Naive thymus-derived CD8-positive, alpha-beta T cell (primary cell): ENCODE results near the gene IQGAP1. TPM values are rescaled to one million over a fixed set of nuclear protein-coding genes. Genes with fewer than 3 reads are reported as not detected.

Experiments
- ATAC-seq, 2 donors: fragments of 150-1000 bp; cut with Tn5 transposase in 1 of 2; sonication (Bioruptor Pico), chemical (Tn5 transposase) in 1 of 2; 1 replicate in 1 of 2; 2 replicates in 1 of 2; pipeline ENCODE4 v1.10.0; 2021; ENCODE audit warnings: mild to moderate bottlenecking in 2 of 2, moderate library complexity in 2 of 2
- POLR2A ChIA-PET: fragments of 350-600 bp; sonication (Branson Sonifier 250); formaldehyde crosslinking; loops from one replicate; lab custom pipeline; 2021; ENCODE audit warnings: antibody characterized with exemption; lab: Charles Lee
- DNase-seq, 10 donors: peaks; one replicate each; pipeline versions ENCODE4 v3.0.0 to v3.0.0-alpha.2; 2020 to 2022
- H3K27ac Mint-ChIP-seq, 10 donors: one replicate each; pipeline ENCODE4 v1.8.0; 2020 to 2022; ENCODE audit warnings: mild to moderate bottlenecking in 10 of 10, mixed read lengths in 10 of 10, moderate library complexity in 4 of 10, inconsistent platforms in 1 of 10
- H3K27me3 Mint-ChIP-seq, 5 donors: one replicate each; pipeline ENCODE4 v1.8.0; 2021 to 2022; ENCODE audit warnings: mixed read lengths in 5 of 5
- H3K36me3 Mint-ChIP-seq, 3 donors: one replicate each; pipeline ENCODE4 v1.8.0; 2020 to 2022; ENCODE audit warnings: mixed read lengths in 3 of 3, mild to moderate bottlenecking in 2 of 3, inconsistent platforms in 1 of 3
- H3K4me1 Mint-ChIP-seq, 4 donors: one replicate each; pipeline ENCODE4 v1.8.0; 2021 to 2022; ENCODE audit warnings: mixed read lengths in 4 of 4
- H3K4me3 Mint-ChIP-seq, 10 donors: one replicate each; pipeline ENCODE4 v1.8.0; 2020 to 2022; ENCODE audit warnings: mild to moderate bottlenecking in 10 of 10, mixed read lengths in 10 of 10, moderate library complexity in 6 of 10, inconsistent platforms in 1 of 10
- H3K9me3 Mint-ChIP-seq, 9 donors: one replicate each; pipeline ENCODE4 v1.8.0; 2020 to 2022; ENCODE audit warnings: mixed read lengths in 9 of 9, mild to moderate bottlenecking in 3 of 9, inconsistent platforms in 1 of 9, moderate library complexity in 1 of 9
- polyA plus RNA-seq, 3 donors: library from polyadenylated mRNA; unstranded; fragments of 300-500 nt; fragmentation: Illumina TruSeq; gene quantifications; one replicate each; pipeline ENCODE4 v1.2.3, GENCODE V29; 2021
- total RNA-seq, 8 experiments: library from RNA in 2 of 8; stranded (reverse) in 2 of 8; gene quantifications; one replicate each; pipeline ENCODE4 v1.2.3 and lab custom pipeline; 2021 to 2026

IQGAP1 gene
- total and polyA plus RNA-seq, 5 experiments from 2014 or later = 73.9 to 126 (median 101) TPM

- Mint-ChIP-seq H3K4me1 (peaks cover 8 to 51% (median 28%) of the 10 kb centered on the region in 4 donors), H3K36me3 (peaks cover 0 to 83% (median 31%) of the 10 kb centered on the region in 3 donors), H3K27ac (peak overlapping the region in 1 of 10 donors; percentile 74), H3K9me3 (no peaks in the 10 kb centered on the region), H3K27me3 (no peaks in the 10 kb centered on the region), H3K4me3 (no peak overlapping the region)
- no peak for ATAC-seq
- no peak for DNase-seq
- POLR2A ChIA-PET = no interaction called here
Observed at GRCh38 chr15:90479656-90480055, 91.6 kb downstream of the IQGAP1 start.

DNA sequence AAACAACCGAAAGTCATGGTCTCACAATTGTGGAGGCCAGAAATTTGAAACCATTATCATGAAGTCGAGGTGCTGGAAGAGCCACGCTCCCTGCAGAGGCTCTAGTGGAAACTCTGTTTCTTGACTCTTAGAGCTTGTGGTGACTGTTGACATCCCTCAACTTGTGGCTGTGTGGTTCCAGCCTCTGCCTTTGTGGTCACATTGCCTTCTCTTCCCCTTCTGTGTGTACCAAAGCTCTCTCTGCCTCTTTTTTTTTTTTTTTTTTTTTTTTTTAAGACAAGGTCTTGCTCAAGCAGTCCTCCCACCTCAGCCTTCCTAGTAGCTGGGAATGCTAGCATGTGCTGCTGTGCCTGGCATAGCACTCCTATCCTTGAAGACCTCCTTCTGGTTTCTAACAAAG, 93.0 kb downstream of the IQGAP1 start:
- peaks cover 4 to 85% (median 38%) of the 10 kb centered on the region in 3 donors for H3K36me3 Mint-ChIP-seq
- no peaks in the 10 kb centered on the region for H3K27me3 Mint-ChIP-seq
- POLR2A ChIA-PET = interaction anchor here (0.6 to 1.1 kb wide), 4 partner anchors 46 to 281 kb away, joined by 3 to 5 read pairs (median 3); no protein-coding TSS in a partner anchor
- no peaks in the 10 kb centered on the region for H3K9me3 Mint-ChIP-seq
- ATAC-seq (peak; percentile 71 to 92), DNase-seq (peak in 9 of 10 donors; percentile 2 to 63 (median 17))
- peaks cover 8 to 51% (median 28%) of the 10 kb centered on the region in 4 donors for H3K4me1 Mint-ChIP-seq
- peak overlapping the region in 7 of 10 donors; percentile 12 to 83 (median 66) for H3K27ac Mint-ChIP-seq
- peak overlapping the region in 5 of 10 donors; percentile 21 to 81 (median 56) for H3K4me3 Mint-ChIP-seq

DNA sequence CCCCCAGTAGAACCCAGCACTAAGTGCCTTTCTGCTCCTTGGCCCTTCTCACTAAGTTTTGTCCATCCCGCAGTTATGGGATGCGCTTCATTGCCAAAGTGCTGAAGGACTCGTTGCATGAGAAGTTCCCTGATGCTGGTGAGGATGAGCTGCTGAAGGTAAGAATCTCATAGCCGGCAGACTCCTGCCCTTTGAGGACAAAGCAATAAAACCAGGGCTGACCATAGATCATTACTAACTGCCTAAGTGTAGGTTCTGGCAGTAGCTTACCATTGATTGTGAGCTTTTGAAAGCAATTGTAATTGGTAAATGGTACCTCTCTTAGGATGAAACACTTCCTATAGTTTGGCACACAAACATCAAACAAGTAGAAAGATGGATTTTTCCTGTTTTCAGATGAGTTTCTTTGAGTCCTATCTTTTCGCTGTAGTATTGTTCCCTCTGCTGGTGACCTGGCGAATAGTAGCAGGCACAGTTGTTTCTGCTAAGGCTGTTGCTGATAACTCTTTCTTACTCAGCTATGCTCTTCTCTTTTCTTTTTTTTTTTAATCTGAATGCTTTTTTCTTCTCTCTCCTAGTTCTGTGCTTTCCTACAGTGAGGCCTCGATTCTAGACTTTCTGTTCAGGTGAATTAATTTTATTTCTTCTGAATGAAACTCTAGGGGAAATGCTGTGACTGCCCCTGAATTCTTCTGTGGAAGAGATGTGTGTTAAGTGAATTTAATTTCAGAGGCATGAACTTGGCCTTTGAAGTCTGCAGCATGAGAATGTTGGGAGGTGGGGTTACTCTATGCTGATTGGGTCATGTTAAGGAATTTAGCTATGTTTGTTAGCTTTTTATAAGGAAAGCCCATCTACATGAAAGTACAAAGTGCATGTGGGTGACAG, 94.3 kb downstream of the IQGAP1 start:
- no peaks in the 10 kb centered on the region for H3K9me3 Mint-ChIP-seq
- H3K4me3 Mint-ChIP-seq = no peak overlapping the region
- DNase-seq (peak; percentile 6 to 72 (median 40)), ATAC-seq (peak in 1 of 2 donors; percentile 47)
- peak overlapping the region in 2 of 10 donors; percentile 40 to 50 for H3K27ac Mint-ChIP-seq
- peaks cover 5 to 86% (median 44%) of the 10 kb centered on the region in 3 donors for H3K36me3 Mint-ChIP-seq
- POLR2A ChIA-PET = interaction anchor here (0.6 to 1.4 kb wide), 5 partner anchors 8 to 216 kb away, joined by 3 to 4 read pairs (median 3); partner anchors contain the start of genes CRTC3 and NGRN
- no peaks in the 10 kb centered on the region for H3K27me3 Mint-ChIP-seq
- H3K4me1 Mint-ChIP-seq = peaks cover 8 to 49% (median 28%) of the 10 kb centered on the region in 4 donors

- H3K4me1 Mint-ChIP-seq = peaks cover 8 to 47% (median 28%) of the 10 kb centered on the region in 4 donors
- ATAC-seq (no peak), DNase-seq (no peak)
- POLR2A ChIA-PET = interaction anchor here (1.4 kb wide), 1 partner anchor 163 kb away, joined by 3 read pairs; no protein-coding TSS in a partner anchor
- peaks cover 5 to 86% (median 43%) of the 10 kb centered on the region in 3 donors for H3K36me3 Mint-ChIP-seq
- no peaks in the 10 kb centered on the region for H3K9me3 Mint-ChIP-seq
- peak overlapping the region in 1 of 10 donors; percentile 50 for H3K27ac Mint-ChIP-seq
- H3K27me3 Mint-ChIP-seq = no peaks in the 10 kb centered on the region
- H3K4me3 Mint-ChIP-seq = no peak overlapping the region
Observed at GRCh38 chr15:90483012-90483307, 94.9 kb downstream of the IQGAP1 start.

DNA sequence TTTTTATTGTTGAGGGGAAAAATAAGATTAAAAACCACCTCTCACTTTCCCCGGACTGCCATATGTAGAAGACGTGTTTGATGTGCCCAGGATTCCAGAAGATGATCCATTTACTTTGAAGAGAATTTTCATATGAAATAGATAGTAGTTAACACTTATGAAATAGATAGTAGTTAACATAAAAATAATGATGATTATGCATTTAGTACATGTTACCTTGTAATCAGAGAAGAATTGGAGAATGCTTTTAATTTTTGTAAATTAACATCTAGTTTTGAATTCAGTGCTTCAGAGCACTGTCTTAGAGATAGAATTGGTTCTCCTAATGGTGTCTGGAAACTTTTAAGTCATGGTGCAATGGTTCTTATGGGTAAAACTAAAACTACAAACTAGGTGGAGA, 95.6 kb downstream of the IQGAP1 start:
- H3K27ac Mint-ChIP-seq = no peak overlapping the region
- DNase-seq = no peak
- no peaks in the 10 kb centered on the region for H3K9me3 Mint-ChIP-seq
- H3K4me1 Mint-ChIP-seq = peaks cover 11 to 41% (median 25%) of the 10 kb centered on the region in 4 donors
- POLR2A ChIA-PET = no interaction called here
- H3K27me3 Mint-ChIP-seq = no peaks in the 10 kb centered on the region
- peaks cover 5 to 84% (median 46%) of the 10 kb centered on the region in 3 donors for H3K36me3 Mint-ChIP-seq
- H3K4me3 Mint-ChIP-seq = no peak overlapping the region
- ATAC-seq = no peak

DNA sequence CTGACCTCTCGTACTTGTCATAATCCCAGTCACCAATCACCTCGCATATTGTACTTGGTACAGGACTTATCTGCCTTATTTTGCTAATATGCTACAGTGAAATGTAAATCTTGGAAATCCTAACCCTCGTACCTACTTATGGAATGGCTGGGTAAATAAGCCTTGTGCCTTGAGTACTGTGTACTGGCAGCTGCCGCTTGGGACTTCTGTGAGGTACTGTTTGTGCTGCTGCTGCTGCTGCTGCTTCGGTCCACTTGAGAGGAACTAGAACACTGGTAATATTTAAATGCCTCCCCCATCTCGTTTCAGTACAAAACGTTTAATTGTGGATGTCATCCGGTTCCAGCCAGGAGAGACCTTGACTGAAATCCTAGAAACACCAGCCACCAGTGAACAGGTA, 99.1 kb downstream of the IQGAP1 start:
- H3K27me3 Mint-ChIP-seq = no peaks in the 10 kb centered on the region
- H3K4me1 Mint-ChIP-seq = peaks cover 0 to 7% (median 5%) of the 10 kb centered on the region in 4 donors
- DNase-seq (no peak), ATAC-seq (no peak)
- H3K36me3 Mint-ChIP-seq = peaks cover 5 to 93% (median 55%) of the 10 kb centered on the region in 3 donors
- no peak overlapping the region for H3K27ac Mint-ChIP-seq
- POLR2A ChIA-PET = no interaction called here
- H3K9me3 Mint-ChIP-seq = no peaks in the 10 kb centered on the region
- no peak overlapping the region for H3K4me3 Mint-ChIP-seq

DNA sequence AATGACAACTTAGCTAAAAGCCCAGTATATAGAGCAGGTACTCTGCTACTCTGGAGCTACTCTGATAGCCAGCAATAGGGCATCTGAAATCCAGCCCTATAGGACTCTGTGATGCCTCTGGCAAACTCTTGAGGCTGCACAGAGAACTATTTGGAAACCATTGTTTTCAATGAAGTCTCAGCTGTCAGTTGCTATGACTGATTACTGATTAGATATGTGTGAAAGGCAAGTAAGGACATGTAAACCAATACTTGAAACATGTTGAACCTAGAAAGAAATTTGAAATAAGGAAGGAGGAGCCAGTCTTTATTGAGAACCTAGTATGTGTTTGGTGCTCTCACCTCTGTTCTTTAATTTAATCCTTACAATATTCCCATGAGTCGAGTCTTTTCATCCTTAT, 101.5 kb downstream of the IQGAP1 start:
- Mint-ChIP-seq H3K27me3 (no peaks in the 10 kb centered on the region), H3K9me3 (no peaks in the 10 kb centered on the region), H3K36me3 (peaks cover 5 to 93% (median 50%) of the 10 kb centered on the region in 3 donors), H3K4me1 (peaks cover 10 to 16% (median 13%) of the 10 kb centered on the region in 4 donors), H3K4me3 (no peak overlapping the region), H3K27ac (peak overlapping the region in 2 of 10 donors; percentile 13 to 82)
- POLR2A ChIA-PET = no interaction called here
- ATAC-seq = no peak
- DNase-seq = no peak

DNA sequence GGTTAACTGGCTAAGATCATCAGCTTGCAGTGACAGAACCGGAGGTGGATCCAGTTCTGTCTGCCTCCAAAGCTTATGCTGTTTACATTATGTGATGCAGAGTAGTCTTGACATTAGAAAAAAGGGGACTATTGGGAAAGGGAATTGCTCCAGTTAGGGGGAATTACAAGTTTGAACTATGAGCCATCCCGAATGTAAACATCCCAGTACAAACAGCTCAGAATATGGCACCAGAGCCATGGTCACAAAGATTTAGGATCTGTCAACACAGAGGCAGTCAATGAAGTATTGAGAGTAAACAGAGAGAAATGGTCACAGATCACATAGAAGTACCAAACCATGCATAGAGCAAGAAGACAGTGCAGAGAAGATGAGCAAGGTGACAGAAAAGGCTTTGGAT, 101.9 kb downstream of the IQGAP1 start:
- no peak for DNase-seq
- Mint-ChIP-seq H3K36me3 (peaks cover 5 to 93% (median 51%) of the 10 kb centered on the region in 3 donors), H3K27me3 (no peaks in the 10 kb centered on the region), H3K9me3 (no peaks in the 10 kb centered on the region), H3K27ac (peak overlapping the region in 4 of 10 donors; percentile 3 to 82 (median 8)), H3K4me3 (no peak overlapping the region), H3K4me1 (peaks cover 10 to 16% (median 13%) of the 10 kb centered on the region in 4 donors)
- POLR2A ChIA-PET = no interaction called here
- no peak for ATAC-seq

DNA sequence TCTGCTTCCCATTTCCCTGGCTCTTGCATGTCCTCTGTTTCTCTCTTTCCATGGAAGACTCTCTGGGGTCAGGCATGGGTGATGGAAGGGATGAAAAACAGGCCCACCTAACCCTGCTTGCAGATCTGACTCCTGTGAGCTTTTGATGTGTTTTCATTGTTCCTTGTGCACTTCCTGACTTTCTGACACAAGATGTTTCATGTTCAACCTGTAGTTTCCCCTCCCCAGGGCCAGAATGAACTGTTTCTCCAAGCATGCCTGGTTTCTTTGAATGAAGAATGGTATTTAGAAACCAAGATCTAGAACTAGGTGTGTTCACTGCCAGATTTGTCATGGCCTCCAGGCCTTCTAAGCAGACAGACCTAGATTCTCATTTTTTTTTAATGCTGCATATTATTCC, 105.6 kb downstream of the IQGAP1 start:
- peak in 1 of 2 donors; percentile 85 for ATAC-seq
- peak overlapping the region in 8 of 10 donors; percentile 2 to 80 (median 62) for H3K27ac Mint-ChIP-seq
- H3K4me3 Mint-ChIP-seq = peak overlapping the region in 5 of 10 donors; percentile 1 to 20 (median 13)
- DNase-seq = peak in 3 of 10 donors; percentile 1 to 31 (median 9)
- no peaks in the 10 kb centered on the region for H3K9me3 Mint-ChIP-seq
- POLR2A ChIA-PET = no interaction called here
- H3K27me3 Mint-ChIP-seq = no peaks in the 10 kb centered on the region
- peaks cover 5 to 93% (median 42%) of the 10 kb centered on the region in 3 donors for H3K36me3 Mint-ChIP-seq
- H3K4me1 Mint-ChIP-seq = peaks cover 8 to 16% (median 13%) of the 10 kb centered on the region in 4 donors

DNA sequence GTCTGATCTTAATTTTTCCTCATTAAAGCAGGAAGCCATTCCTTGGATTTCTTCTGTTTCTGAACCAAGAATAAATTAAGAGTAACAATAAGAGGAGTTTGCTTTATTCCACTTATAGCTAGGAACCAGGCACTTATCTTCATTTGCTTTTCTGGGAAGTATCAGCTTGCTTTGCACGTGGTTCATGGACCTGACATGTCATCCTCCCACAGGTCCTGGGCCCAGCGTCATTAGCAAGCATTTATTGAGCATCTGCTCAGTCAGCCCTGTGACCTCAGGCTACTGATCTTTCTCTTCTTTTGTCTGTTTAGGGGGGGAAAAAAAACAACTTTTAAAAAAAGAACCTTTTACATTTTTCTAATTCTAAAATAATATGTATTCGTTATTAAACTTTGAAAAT, 107.0 kb downstream of the IQGAP1 start:
- POLR2A ChIA-PET = no interaction called here
- H3K27ac Mint-ChIP-seq = peak overlapping the region in 1 of 10 donors; percentile 36

GRCh38 chr15:90496791-90497190, 108.7 kb downstream of the IQGAP1 start:
- POLR2A ChIA-PET = no interaction called here
- H3K27ac Mint-ChIP-seq = peak overlapping the region in 1 of 10 donors; percentile 5
- H3K4me3 Mint-ChIP-seq = no peak overlapping the region
- DNase-seq (no peak), ATAC-seq (no peak)
- no peaks in the 10 kb centered on the region for H3K27me3 Mint-ChIP-seq
- peaks cover 14 to 97% (median 43%) of the 10 kb centered on the region in 3 donors for H3K36me3 Mint-ChIP-seq
- H3K9me3 Mint-ChIP-seq = no peaks in the 10 kb centered on the region
- H3K4me1 Mint-ChIP-seq = peaks cover 9 to 16% (median 13%) of the 10 kb centered on the region in 4 donors

More for the DNA sequence above, 107.0 kb downstream of the IQGAP1 start:
- ATAC-seq (no peak), DNase-seq (no peak)
- Mint-ChIP-seq H3K9me3 (no peaks in the 10 kb centered on the region), H3K4me3 (no peak overlapping the region), H3K4me1 (peaks cover 10 to 16% (median 13%) of the 10 kb centered on the region in 4 donors), H3K36me3 (peaks cover 10 to 93% (median 44%) of the 10 kb centered on the region in 3 donors), H3K27me3 (no peaks in the 10 kb centered on the region)

DNA sequence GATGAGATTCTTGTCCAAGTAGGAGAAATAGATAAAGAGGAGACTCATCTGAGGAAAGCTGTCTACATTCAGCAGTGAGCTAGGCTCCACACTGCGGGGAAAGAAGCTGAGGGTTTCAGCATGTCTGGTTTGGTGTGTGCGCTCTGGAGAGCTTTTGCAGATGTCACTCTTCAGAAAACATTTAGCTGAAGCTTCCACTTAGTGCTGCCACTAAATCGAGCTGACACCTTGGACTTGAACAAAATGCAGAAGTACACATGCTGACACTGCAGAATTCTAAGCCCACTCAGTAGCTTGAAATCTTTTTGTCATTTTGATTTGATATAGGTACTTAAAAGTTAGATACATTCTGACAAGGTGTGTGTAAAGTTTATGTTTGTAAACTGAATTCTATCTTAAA, 109.3 kb downstream of the IQGAP1 start:
- Mint-ChIP-seq H3K9me3 (no peaks in the 10 kb centered on the region), H3K4me3 (no peak overlapping the region), H3K36me3 (peaks cover 18 to 97% (median 43%) of the 10 kb centered on the region in 3 donors), H3K27me3 (no peaks in the 10 kb centered on the region), H3K27ac (no peak overlapping the region), H3K4me1 (peaks cover 9 to 16% (median 13%) of the 10 kb centered on the region in 4 donors)
- no peak for ATAC-seq
- POLR2A ChIA-PET = no interaction called here
- no peak for DNase-seq

GRCh38 chr15:90497912-90498311, 109.9 kb downstream of the IQGAP1 start:
- Mint-ChIP-seq H3K27ac (peak overlapping the region in 2 of 10 donors; percentile 48 to 92), H3K4me3 (no peak overlapping the region), H3K27me3 (no peaks in the 10 kb centered on the region), H3K9me3 (no peaks in the 10 kb centered on the region), H3K4me1 (peaks cover 9 to 15% (median 13%) of the 10 kb centered on the region in 4 donors), H3K36me3 (peaks cover 18 to 93% (median 43%) of the 10 kb centered on the region in 3 donors)
- ATAC-seq = no peak
- POLR2A ChIA-PET = no interaction called here
- no peak for DNase-seq
